ENCODE data around the gene R3HCC1L. TPM values are rescaled to one million over a fixed set of nuclear protein-coding genes. Genes with fewer than 3 reads are reported as not detected.

The R3HCC1L gene
- total RNA-seq, 1 donor from 2014 or later, result 14.4 TPM

GRCh38 chr10:98193037-98193436 is 58.6 kb downstream of the R3HCC1L start:
- H3K9me3 ChIP-seq, result no peaks in the 10 kb centered on the region
- ATAC-seq, result no peak
- no peak overlapping the region for H3K4me3 ChIP-seq
- intact Hi-C loops (cut with DNase I), result no loop called here
- no peaks in the 10 kb centered on the region for H3K27me3 ChIP-seq (ENCODE audit: low read depth)
- no peak overlapping the region for H3K27ac ChIP-seq
- H3K36me3 ChIP-seq, result peaks cover 3% of the 10 kb centered on the region
- peaks cover 10% of the 10 kb centered on the region for H3K4me1 ChIP-seq
- DNase-seq, result no peak
- TF ChIP-seq CTCF (IDR thresholded peaks at IDR 0.05), result no peak

- Histone ChIP-seq H3K4me3 (no peak overlapping the region), H3K27ac (no peak overlapping the region), H3K9me3 (no peaks in the 10 kb centered on the region), H3K36me3 (no peaks in the 10 kb centered on the region), H3K4me1 (peaks cover 10% of the 10 kb centered on the region), H3K27me3 (ENCODE audit: low read depth) (no peaks in the 10 kb centered on the region)
- DNase-seq (no peak), ATAC-seq (no peak)
- no peak for TF ChIP-seq CTCF (IDR thresholded peaks at IDR 0.05)
- intact Hi-C loops (cut with DNase I), result no loop called here
Observed at GRCh38 chr10:98194633-98195032, 60.2 kb downstream of the R3HCC1L start.

GRCh38 chr10:98195120-98195519 is 60.7 kb downstream of the R3HCC1L start:
- DNase-seq (no peak), ATAC-seq (no peak)
- Histone ChIP-seq H3K36me3 (no peaks in the 10 kb centered on the region), H3K4me3 (no peak overlapping the region), H3K4me1 (peaks cover 10% of the 10 kb centered on the region), H3K9me3 (no peaks in the 10 kb centered on the region), H3K27ac (no peak overlapping the region), H3K27me3 (ENCODE audit: low read depth) (no peaks in the 10 kb centered on the region)
- intact Hi-C loops (cut with DNase I), result no loop called here
- TF ChIP-seq CTCF (IDR thresholded peaks at IDR 0.05), result no peak

GRCh38 chr10:98196985-98197384 is 62.5 kb downstream of the R3HCC1L start:
- H3K27me3 ChIP-seq (ENCODE audit: low read depth), result no peaks in the 10 kb centered on the region
- no peaks in the 10 kb centered on the region for H3K9me3 ChIP-seq
- ATAC-seq (no peak), DNase-seq (no peak)
- H3K4me3 ChIP-seq, result no peak overlapping the region
- H3K27ac ChIP-seq, result no peak overlapping the region
- H3K4me1 ChIP-seq, result peaks cover 10% of the 10 kb centered on the region
- no peak for TF ChIP-seq CTCF (IDR thresholded peaks at IDR 0.05)
- no peaks in the 10 kb centered on the region for H3K36me3 ChIP-seq
- intact Hi-C loops (cut with DNase I), result no loop called here

GRCh38 chr10:98201760-98202159 is 67.3 kb downstream of the R3HCC1L start:
- Histone ChIP-seq H3K36me3 (no peaks in the 10 kb centered on the region), H3K27ac (no peak overlapping the region), H3K4me3 (no peak overlapping the region), H3K9me3 (no peaks in the 10 kb centered on the region), H3K27me3 (ENCODE audit: low read depth) (no peaks in the 10 kb centered on the region), H3K4me1 (peaks cover 9% of the 10 kb centered on the region)
- DNase-seq, result no peak
- intact Hi-C loops (cut with DNase I), result no loop called here
- no peak for TF ChIP-seq CTCF (IDR thresholded peaks at IDR 0.05)
- no peak for ATAC-seq

- H3K4me1 ChIP-seq, result peaks cover 4% of the 10 kb centered on the region
- H3K27ac ChIP-seq, result no peak overlapping the region
- TF ChIP-seq CTCF (IDR thresholded peaks at IDR 0.05), result no peak
- H3K36me3 ChIP-seq, result no peaks in the 10 kb centered on the region
- no peaks in the 10 kb centered on the region for H3K27me3 ChIP-seq (ENCODE audit: low read depth)
- no peak for DNase-seq
- intact Hi-C loops (cut with DNase I), result no loop called here
- no peak overlapping the region for H3K4me3 ChIP-seq
- ATAC-seq, result no peak
- H3K9me3 ChIP-seq, result no peaks in the 10 kb centered on the region
Observed at GRCh38 chr10:98202378-98202777, 67.9 kb downstream of the R3HCC1L start.

Measured in lower lobe of right lung (tissue), 2 donors.